NCI-H2171 treated with DMSO at 0.1 percent for 48 hours (cell line): ENCODE data around the gene FOXA1.

Experiments
- DNase-seq: peaks from one replicate; lab custom pipeline; 2025; lab: John Stamatoyannopoulos, UW

FOXA1 gene

GRCh38 chr14:37602605-37603453 lies 7.8 kb upstream of the FOXA1 start:
- no peak for DNase-seq

- no peak for DNase-seq
Measured at GRCh38 chr14:37601865-37602264, 6.8 kb upstream of the FOXA1 start.

GRCh38 chr14:37600880-37601741 lies 6.1 kb upstream of the FOXA1 start:
- DNase-seq, result no peak

DNA sequence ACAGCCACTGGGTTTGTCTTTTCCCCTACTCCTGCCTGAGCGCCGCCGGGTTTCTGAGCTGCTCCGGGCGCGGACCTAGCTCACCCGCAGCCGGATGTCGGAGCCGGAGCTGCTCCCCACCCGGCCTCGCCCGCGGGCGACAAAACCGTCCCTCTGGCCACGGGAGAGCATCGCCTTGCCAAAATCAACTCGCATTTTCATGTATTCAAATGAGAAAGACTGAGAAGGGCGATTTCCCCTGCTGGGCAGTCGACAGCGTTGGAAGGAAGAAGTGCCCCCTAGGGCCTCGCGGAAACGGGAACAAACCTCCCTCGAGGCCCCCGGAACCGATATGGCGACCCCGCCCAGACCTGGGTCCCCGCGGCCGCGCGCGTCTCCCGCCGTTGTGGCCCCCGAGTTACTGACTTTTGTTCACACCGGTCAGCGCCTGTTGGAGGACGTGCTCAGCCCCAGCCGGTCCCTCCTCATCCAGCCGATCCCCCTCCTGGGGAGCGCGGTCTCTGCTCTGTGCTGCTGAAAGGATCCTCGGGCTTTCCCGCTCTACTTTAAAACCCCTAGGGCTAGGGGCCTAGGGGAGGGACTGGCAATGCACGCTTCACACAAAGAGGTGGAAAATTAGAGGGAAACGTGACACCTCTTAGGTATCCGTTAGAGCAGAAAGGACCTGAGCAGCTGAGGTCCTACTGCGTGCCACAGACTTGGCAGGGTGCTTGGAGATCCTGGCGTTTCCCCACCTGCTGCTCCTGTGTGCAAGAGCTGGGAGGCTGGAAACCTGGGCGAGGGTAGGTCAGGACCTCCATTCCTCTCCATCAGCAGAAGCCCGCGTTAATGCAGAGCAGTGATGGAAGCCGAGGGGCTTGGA lies 4.7 kb upstream of the FOXA1 start:
- DNase-seq, result peak; percentile 82

DNA sequence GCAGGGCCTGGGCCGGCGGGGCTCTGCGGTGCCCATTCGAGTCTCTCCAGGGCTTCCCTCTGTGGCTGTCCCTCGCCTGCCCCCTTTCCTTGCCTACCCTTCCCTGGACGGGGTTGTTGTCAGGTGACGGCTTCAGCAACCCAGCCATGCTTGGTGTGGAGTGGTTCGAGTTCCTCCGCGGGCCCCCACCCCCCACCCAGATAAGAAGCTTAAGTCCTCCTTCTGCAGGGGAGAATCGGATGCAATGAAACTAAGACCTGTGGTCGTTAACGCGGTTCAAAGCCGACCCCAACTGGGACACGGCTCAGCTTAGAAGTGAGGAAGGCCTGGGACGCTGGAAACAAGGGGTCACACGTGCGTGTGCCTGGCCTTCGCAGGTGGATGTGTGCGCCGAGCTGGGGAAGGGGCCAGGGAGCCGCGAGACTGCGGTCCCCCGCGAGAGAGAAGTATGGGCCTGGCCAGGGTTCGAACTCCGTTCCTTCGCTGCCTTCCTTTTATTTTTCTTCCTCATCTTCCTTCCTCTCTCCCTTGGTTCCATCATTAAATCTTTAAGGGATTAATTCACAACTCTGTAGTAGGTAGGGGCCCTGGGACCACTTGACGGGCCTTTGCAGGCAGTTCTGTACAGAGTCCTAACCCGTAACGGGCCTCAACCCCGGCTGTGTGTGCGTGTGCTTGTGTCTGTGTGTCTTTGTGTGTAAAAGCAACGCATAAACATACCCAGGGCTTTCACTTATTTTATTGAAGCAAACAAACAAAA lies 3.9 kb upstream of the FOXA1 start:
- DNase-seq, result peak; percentile 55

GRCh38 chr14:37597914-37598746 lies 3.1 kb upstream of the FOXA1 start:
- peak; percentile 66 for DNase-seq

DNA sequence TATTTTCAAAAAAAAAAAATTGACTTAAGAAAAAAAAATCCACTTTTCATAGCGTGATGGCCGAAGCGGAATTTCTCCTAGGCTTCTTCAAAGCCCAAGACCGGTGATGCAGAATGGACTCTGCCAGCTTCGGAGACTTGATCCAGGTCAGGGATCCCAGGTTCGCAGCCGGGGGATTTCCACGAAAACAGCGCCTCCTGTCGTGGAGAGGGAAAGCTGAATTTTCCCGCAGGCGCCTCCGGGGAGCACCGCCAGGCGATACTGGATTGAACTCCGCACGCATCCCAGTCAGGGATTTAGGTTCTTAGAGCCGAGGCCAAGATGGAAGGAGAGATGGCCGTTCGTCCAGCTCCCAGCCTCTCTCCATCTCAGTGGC lies 2.5 kb upstream of the FOXA1 start:
- no peak for DNase-seq

- peak; percentile 60 for DNase-seq
Measured at GRCh38 chr14:37596790-37597472, 1.9 kb upstream of the FOXA1 start.

DNA sequence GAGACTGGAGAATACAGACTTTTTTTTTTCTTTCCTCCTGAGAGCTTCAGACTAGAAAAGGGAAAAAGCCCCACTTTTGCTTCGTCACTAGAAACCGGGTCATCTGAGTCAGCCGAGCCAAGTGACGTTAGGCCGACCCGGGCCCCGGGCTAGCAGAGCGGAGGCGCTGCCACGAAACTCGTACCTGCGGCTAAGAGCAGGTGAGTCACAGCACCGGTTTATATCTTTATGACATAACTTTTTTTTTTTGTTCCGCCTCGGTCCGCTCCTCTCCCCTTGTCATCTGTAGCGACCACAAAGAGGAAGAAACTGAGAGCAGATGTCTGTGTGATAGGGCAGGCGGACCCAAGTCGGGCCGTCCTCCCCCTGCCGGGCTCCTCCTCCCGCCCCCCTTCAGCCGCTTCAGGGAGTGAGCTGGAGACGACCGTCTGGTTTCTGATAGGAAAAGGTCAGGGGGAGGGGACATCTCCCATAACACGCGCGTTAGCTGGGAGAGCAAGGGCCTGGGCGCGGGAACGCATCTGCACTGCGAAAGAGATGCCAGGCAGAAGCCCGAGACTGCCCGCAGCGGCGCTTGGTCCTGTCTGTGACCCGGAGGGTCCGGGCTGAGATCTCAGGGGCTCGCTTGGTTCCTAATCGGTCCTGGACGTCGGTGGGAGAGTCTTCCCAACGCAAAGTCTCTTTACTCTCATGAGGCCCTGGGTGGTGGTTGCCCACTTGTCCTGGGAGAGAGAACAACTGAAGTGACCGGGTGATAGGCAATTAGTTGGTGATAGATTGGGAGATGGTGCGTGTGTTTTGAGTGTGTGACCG lies 966 bp upstream of the FOXA1 start:
- DNase-seq, result peak; percentile 96

DNA sequence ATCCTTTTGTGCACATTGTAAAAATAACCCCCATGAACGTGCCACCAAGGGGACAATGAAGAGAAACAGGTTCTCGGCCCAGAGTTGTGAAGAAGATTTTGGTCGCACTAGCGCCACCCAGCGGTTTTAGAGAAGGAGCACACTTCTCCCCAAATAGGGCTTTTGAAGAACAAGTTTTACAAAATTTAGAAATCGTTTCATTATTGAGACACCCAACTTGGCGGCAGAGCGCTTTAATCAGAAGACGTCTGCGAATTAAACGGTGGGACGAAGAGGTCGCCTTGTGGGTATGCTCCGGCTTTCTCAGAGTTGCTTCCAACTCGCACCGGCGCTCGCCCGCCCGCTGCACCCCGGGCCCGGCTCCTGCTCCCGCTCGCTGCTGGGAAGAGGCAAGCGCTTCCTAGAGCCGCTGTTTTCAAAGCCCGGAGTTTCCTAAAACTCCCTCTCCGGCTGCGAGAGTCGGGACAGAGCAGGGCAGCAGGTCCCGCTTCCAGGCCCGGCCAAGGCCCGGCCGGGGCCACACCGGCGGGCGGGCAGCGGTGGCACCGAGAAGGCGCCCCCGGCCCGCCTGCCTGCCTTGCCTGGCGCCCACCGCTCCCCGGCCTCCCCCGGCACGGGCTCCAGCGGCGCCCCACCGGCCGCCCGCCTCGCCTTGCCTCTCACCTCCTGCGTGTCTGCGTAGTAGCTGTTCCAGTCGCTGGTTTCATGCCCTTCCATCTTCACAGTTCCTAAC lies 645 bp downstream of the FOXA1 start:
- peak; percentile 93 for DNase-seq

DNA sequence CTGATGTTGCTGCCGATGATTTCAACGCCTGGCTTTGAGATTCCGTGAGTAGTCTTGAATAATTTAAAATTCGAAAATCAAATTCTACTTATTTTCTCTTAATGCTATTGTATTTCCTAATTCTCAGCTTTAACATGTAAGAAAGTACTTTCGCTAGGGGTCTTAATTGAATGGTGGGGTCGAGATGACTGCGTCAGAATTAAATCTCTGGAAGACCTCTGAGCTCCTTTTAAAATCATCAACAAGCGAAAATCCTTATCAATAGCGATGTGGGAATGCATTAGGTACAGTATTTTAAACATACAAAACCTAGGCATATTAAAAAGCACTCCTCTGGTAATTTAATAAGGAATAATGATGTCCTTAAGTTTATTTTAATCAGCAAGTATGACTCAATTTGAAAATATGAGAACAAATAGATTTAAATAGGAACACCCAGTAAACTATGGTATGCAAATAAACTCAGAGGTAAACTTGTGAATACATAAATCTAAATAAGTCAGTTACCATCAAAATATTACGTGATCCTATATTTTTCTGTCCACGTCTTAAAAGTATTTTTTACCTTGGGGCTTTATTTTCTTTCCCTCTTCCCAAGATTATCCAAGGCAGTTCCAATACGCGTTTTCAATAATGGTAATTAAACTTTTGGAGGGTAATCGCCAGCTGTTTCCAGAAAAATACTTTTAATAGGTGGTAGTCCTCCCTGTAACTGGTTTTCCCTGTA lies 1.4 kb downstream of the FOXA1 start:
- DNase-seq, result peak; percentile 32

DNA sequence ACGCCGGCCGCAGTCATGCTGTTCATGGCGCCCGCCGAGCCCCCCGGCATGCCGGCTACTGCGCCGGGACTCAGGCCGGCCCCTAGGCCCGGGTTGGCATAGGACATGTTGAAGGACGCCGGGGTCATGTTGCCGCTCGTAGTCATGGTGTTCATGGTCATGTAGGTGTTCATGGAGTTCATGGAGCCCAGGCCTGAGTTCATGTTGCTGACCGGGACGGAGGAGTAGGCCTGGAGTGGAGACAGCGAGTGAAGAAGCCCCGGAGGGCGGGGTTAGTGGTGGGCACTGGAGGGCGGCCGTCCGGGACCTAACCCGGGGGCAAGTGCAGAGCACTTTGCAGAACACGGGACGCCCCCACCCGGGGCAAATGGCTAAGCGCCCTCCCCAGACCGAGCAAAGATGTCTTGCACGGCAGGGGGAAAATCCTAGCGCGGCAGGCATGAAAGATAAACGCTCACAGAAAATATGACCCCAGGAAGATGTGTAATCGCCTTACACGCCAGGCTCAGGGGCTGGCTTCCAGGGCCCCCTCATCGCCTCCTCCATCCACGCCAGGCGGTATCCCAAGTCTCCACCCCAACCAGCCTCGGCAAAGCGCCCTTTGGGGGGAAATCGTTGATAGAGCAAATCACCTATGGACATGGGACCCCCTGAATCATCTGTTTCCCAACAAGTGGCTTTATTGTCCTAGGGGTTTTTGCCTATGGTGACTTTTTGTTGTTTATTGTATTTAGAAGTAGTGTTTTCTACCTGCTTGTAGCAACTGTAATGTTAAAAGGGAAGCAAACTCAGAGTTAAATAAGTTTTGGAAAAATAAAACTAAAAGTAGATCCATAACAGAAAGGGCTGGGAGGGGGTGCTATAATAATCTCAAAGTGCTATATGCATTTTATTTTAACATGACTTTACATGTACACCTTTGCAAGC lies 2.3 kb downstream of the FOXA1 start:
- no peak for DNase-seq

GRCh38 chr14:37591941-37592481 lies 3.0 kb downstream of the FOXA1 start:
- no peak for DNase-seq

- no peak for DNase-seq
Measured at GRCh38 chr14:37591311-37591940, 3.6 kb downstream of the FOXA1 start.

DNA sequence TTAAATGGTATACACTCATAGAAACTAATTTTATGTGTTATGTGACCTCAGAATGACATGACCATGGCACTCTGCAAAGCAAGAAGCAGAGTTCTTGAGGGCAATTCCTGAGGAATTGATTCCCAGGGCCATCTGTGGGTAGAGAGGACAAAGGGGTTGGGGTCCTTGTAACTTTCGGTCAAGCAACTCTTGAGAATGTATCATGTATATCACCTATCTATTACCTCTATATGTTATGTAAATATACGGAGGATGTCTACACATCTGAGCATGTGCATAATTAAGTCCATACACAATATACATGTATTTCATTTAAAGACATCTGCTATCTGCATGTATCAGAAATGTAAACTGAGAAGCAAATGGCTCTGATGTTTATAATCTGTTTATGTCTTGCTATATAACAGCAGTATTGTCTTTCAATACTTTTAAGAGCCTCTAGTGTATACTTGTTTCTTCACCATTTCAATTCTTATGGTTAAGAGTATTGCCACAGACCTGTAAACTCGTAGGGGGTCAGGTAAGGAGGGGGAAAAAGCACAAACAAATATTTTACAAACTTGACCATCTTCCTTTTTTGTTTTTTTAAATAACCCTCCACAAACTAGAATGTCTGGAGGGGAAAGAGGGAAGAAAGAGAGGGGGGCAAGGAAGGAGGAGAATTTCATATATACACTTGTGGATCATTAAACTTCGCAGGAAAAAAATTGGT lies 4.5 kb downstream of the FOXA1 start:
- no peak for DNase-seq
